Measurements from ENCODE around the gene RUNDC1. TPM values are rescaled to one million over a fixed set of nuclear protein-coding genes. Genes with fewer than 3 reads are reported as not detected.
"Not testable (repeated sequence)": the region's sequence is repeated elsewhere in the genome, so short reads cannot be mapped to it uniquely, and the experiment has no call there.

RUNDC1 gene
- total and polyA plus RNA-seq, 11 donors, result 5.5 to 15.9 (median 11.4) TPM

DNA sequence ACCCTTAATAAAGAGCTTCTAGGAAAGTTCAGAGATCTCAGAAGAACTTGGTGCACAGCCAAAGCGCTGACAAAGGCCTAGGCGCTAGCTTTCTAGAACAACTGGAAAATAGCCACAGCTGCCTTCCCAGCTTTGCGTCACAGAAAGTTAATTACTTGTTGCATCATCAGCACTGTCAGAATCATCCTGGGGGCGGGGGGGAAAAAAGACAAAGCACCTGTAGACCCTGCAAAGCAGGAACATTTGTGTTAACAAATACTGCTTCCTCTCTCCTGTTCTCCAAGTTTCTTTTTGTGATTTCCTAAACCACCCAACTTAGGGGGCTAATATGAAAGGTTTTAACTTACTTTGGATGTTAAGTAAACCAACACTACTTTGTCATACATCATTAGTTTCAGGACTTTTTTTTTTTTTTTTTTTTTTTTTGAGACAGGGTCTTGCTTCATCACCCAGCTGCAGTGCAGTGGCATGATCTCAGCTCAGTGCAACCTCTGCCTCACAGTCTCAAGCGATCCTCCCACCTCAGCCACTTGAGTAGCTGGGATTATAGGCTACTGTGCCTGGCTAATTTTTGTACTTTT lies 11.3 kb upstream of the RUNDC1 start:
- Histone ChIP-seq H3K4me1 (peaks cover 0 to 5% (median 2%) of the 10 kb centered on the region in 12 donors), H3K36me3 (no peaks in the 10 kb centered on the region), H3K4me3 (no peak overlapping the region), H3K27ac (no peak overlapping the region), H3K27me3 (no peaks in the 10 kb centered on the region), H3K9me3 (no peaks in the 10 kb centered on the region)
- TF ChIP-seq CTCF (IDR thresholded peaks at IDR 0.05) (no peak), POLR2A (IDR thresholded peaks at IDR 0.05) (no peak)
- intact Hi-C loops (cut with DNase I), result no loop called here
- ATAC-seq (no peak), DNase-seq (no peak)
- 38 to 50% (median 45%) methylated on average over 5 of the region's 5 CpGs for WGBS, 4 donors

GRCh38 chr17:42971589-42971988 lies 8.8 kb upstream of the RUNDC1 start:
- no peak for ATAC-seq
- intact Hi-C loops (cut with DNase I), result no loop called here
- H3K4me3 ChIP-seq, result no peak overlapping the region

DNA sequence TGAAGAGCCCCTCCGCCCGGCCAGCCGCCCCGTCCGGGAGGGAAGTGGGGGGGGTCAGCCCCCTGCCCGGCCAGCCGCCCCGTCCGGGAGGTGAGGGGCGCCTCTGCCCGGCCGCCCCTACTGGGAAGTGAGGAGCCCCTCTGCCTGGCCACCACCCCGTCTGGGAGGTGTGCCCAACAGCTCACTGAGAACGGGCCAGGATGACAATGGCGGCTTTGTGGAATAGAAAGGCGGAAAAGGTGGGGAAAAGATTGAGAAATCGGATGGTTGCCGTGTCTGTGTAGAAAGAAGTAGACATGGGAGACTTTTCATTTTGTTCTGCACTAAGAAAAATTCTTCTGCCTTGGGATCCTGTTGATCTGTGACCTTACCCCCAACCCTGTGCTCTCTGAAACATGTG lies 7.0 kb upstream of the RUNDC1 start:
- ATAC-seq; H3K27ac ChIP-seq; H3K27me3 ChIP-seq; H3K9me3 ChIP-seq; DNase-seq; H3K36me3 ChIP-seq; H3K4me1 ChIP-seq; H3K4me3 ChIP-seq; intact Hi-C loops (cut with DNase I): not testable (repeated sequence)
- WGBS, 4 donors, result 79 to 88% (median 81%) methylated on average over 5 to 14 of the region's 18 CpGs; no CpG with 5 or more reads in 1 of the 4 donors

More at GRCh38 chr17:42971589-42971988, 8.8 kb upstream of the RUNDC1 start:
- Histone ChIP-seq H3K9me3 (no peaks in the 10 kb centered on the region), H3K27ac (no peak overlapping the region), H3K27me3 (no peaks in the 10 kb centered on the region), H3K4me1 (no peaks in the 10 kb centered on the region), H3K36me3 (no peaks in the 10 kb centered on the region)
- DNase-seq, result no peak
- TF ChIP-seq POLR2A (IDR thresholded peaks at IDR 0.05), result no peak
- no peak for TF ChIP-seq CTCF (IDR thresholded peaks at IDR 0.05)
- 85 to 94% (median 88%) methylated on average over 5 of the region's 5 CpGs for WGBS, 4 donors

DNA sequence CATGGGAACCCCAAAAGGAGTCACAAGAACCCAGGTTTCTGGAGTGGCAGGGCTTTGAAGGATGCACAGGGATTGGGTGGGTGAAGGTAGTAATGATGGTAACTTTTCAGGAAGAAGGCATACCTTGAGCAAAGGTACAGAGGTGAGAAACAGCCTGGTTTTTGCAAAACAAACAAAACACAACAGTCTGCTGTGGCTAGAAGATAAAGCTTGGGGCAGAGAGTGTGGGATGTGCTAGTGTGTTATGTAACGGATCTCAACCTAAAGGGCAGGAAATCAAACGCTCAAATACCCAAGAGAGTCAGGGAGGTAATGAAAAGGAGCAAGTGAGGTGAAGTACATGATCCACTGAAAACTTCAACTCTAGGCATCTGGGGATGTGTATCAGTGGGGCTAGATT lies 5.1 kb upstream of the RUNDC1 start:
- H3K36me3 ChIP-seq, result no peaks in the 10 kb centered on the region
- no peaks in the 10 kb centered on the region for H3K27me3 ChIP-seq

GRCh38 chr17:42975701-42976100 lies 4.7 kb upstream of the RUNDC1 start:
- not testable (repeated sequence) for H3K27me3 ChIP-seq, H3K36me3 ChIP-seq, DNase-seq, H3K9me3 ChIP-seq, H3K4me3 ChIP-seq, H3K27ac ChIP-seq, ATAC-seq
- WGBS, 4 donors, result 86 to 91% (median 90%) methylated on average over 16 of the region's 16 CpGs
- intact Hi-C loops (cut with DNase I), result loop anchor here in 1 of 10 donors (2.0 kb wide), 1 partner anchor 19 kb away; no protein-coding TSS in a partner anchor
- H3K4me1 ChIP-seq, result peaks cover 0 to 16% (median 10%) of the 10 kb centered on the region in 12 donors

More for the DNA sequence above, 5.1 kb upstream of the RUNDC1 start:
- Histone ChIP-seq H3K9me3 (no peaks in the 10 kb centered on the region), H3K4me3 (no peak overlapping the region), H3K27ac (no peak overlapping the region), H3K4me1 (peaks cover 0 to 13% (median 10%) of the 10 kb centered on the region in 12 donors)
- no peak for DNase-seq
- ATAC-seq, result no peak
- 30 to 49% (median 43%) methylated on average over 2 of the region's 2 CpGs for whole genome bisulfite sequencing, 4 donors
- intact Hi-C loops (cut with DNase I), result no loop called here
- TF ChIP-seq CTCF (IDR thresholded peaks at IDR 0.05) (no peak), POLR2A (IDR thresholded peaks at IDR 0.05) (no peak)

Data from heart left ventricle (tissue), 16 donors.